HG03039 (cell line): ENCODE results near the gene CXXC4.
A peak's percentile ranks its signal among the peaks of the same experiment; 100 is the strongest.

Experiments
- ATAC-seq: cut with Tn5 transposase; IDR thresholded peaks from one replicate; pipeline ENCODE4 v1.9.1; 2021; ENCODE audit warnings: mild to moderate bottlenecking, moderate library complexity; ENCODE audit not compliant: unreplicated experiment

Gene CXXC4

GRCh38 chr4:104490096-104490769 lies 4.5 kb downstream of the CXXC4 start:
- ATAC-seq: peak; percentile 36

GRCh38 chr4:104489731-104490095 lies 5.0 kb downstream of the CXXC4 start:
- peak; percentile 30 for ATAC-seq

- no peak for ATAC-seq
Measured at GRCh38 chr4:104488151-104488550, 6.5 kb downstream of the CXXC4 start.

- ATAC-seq: no peak
Measured at GRCh38 chr4:104486716-104487504, 7.8 kb downstream of the CXXC4 start.

GRCh38 chr4:104475652-104476051 lies 19.0 kb downstream of the CXXC4 start:
- ATAC-seq: no peak

- no peak for ATAC-seq
Measured at GRCh38 chr4:104472766-104473165, 21.9 kb downstream of the CXXC4 start.

GRCh38 chr4:104470770-104471169 lies 23.9 kb downstream of the CXXC4 start:
- no peak for ATAC-seq

GRCh38 chr4:104469794-104470193 lies 24.9 kb downstream of the CXXC4 start:
- ATAC-seq: no peak

- ATAC-seq: no peak
Measured at GRCh38 chr4:104465619-104466018, 29.1 kb downstream of the CXXC4 start.

- ATAC-seq: no peak
Measured at GRCh38 chr4:104465201-104465600, 29.5 kb downstream of the CXXC4 start.

GRCh38 chr4:104462641-104463040 lies 32.1 kb downstream of the CXXC4 start:
- ATAC-seq: no peak

- no peak for ATAC-seq
Measured at GRCh38 chr4:104457308-104457981, 37.2 kb downstream of the CXXC4 start.

- peak; percentile 76 for ATAC-seq
Measured at GRCh38 chr4:104451573-104451972, 43.1 kb downstream of the CXXC4 start.

GRCh38 chr4:104449537-104449936 lies 45.2 kb downstream of the CXXC4 start:
- ATAC-seq: no peak

- no peak for ATAC-seq
Measured at GRCh38 chr4:104447294-104447693, 47.4 kb downstream of the CXXC4 start.

- ATAC-seq: no peak
Measured at GRCh38 chr4:104446431-104447278, 48.0 kb downstream of the CXXC4 start.

GRCh38 chr4:104444685-104445084 lies 50.0 kb downstream of the CXXC4 start:
- ATAC-seq: no peak

GRCh38 chr4:104436542-104436941 lies 58.2 kb downstream of the CXXC4 start:
- no peak for ATAC-seq

GRCh38 chr4:104429150-104429741 lies 65.4 kb downstream of the CXXC4 start:
- ATAC-seq: no peak

GRCh38 chr4:104425948-104426347 lies 68.7 kb downstream of the CXXC4 start:
- ATAC-seq: no peak

GRCh38 chr4:104424989-104425388 lies 69.7 kb downstream of the CXXC4 start:
- no peak for ATAC-seq
